Spinal cord (tissue), 10 donors: ENCODE measurements around the gene SPINK1. TPM values are rescaled to one million over a fixed set of nuclear protein-coding genes. Genes with fewer than 3 reads are reported as not detected.
"Not testable (repeated sequence)": the region's sequence is repeated elsewhere in the genome, so short reads cannot be mapped to it uniquely, and the experiment has no call there.

ENCODE experiments used
- DNase-seq, 6 donors: peaks; one replicate each; pipeline versions ENCODE4 v3.0.0 to v3.0.0-alpha.2; 2013 to 2015; ENCODE audit warnings: low spot score in 6 of 6, low read depth in 4 of 6
- H3K27ac ChIP-seq: one replicate; pipeline ENCODE4 v1.5.1; 2013; ENCODE audit warnings: low read depth, low read length, control low read depth
- H3K27me3 ChIP-seq: one replicate; pipeline ENCODE4 v1.6.1; 2013; ENCODE audit warnings: low read length; ENCODE audit not compliant: control insufficient read depth, insufficient read depth
- H3K36me3 ChIP-seq: one replicate; pipeline ENCODE4 v1.6.1; 2013; ENCODE audit warnings: low read length; ENCODE audit not compliant: control insufficient read depth, insufficient read depth
- H3K4me1 ChIP-seq: one replicate; pipeline ENCODE4 v1.6.1; 2013; ENCODE audit warnings: low read length; ENCODE audit not compliant: control insufficient read depth, insufficient read depth
- H3K4me3 ChIP-seq: one replicate; pipeline ENCODE4 v1.5.1; 2013; ENCODE audit warnings: low read depth, low read length, control low read depth
- H3K9me3 ChIP-seq: one replicate; pipeline ENCODE4 v1.6.1; 2013; ENCODE audit warnings: low read length; ENCODE audit not compliant: control insufficient read depth, insufficient read depth
- WGBS: methylation state at CpG from one replicate; pipeline ENCODE4 v1.1.5; 2013; ENCODE audit warnings: missing lambda C conversion rate; ENCODE audit not compliant: insufficient coverage; 5-methylcytosine and 5-hydroxymethylcytosine counted together
- long read RNA-seq, 4 donors: transcript quantifications; one replicate each; lab custom pipeline, GENCODE V29; 2026
- polyA plus RNA-seq, 2 donors: library from polyadenylated mRNA; unstranded; fragments of 120-200 nt; gene quantifications; one replicate each; pipeline ENCODE4 v1.2.1, GENCODE V29; 2013; ENCODE audit not compliant: insufficient read length in 2 of 2
- total RNA-seq, 2 donors: library from RNA; depleted of rRNA in 1 of 2; stranded (reverse); fragments of 120-200 nt in 1 of 2; fragments of >200 nt in 1 of 2; gene quantifications; one replicate each; pipeline versions ENCODE4 v1.2.3 to v1.2.4, GENCODE V29; 2013 to 2014
- donor health status: healthy.

Gene SPINK1
- total RNA-seq (not detected), polyA plus RNA-seq (under 1 TPM in 1 of 2 donors, not detected in 1; 0.35 TPM)
- long read RNA-seq, donor 1: 0 reads
- long read RNA-seq, donor 2, partial matches to known transcripts: 0 of 2 reads
- long read RNA-seq, donor 2, other reads (novel, unspliced or antisense): 0 of 2 reads
- long read RNA-seq, donor 3: 0 reads
- long read RNA-seq, donor 4, transcript SPINK1-201 (4 exons, 542 nt): major isoform, 5 of 6 reads
- long read RNA-seq, donor 4, partial matches to known transcripts: 0 of 6 reads
- long read RNA-seq, donor 4, other reads (novel, unspliced or antisense): 0 of 6 reads

GRCh38 chr5:147831465-147831864 lies at the start of gene SPINK1:
Gene SPINK1, minus strand, starts transcription at chr5:147831671. Its CDS starts 94 bp downstream, at chr5:147831577.
- WGBS: 93% methylated on average over 2 of the region's 3 CpGs
- H3K27ac ChIP-seq: no peak within 1 kb of the TSS
- no peaks in the 10 kb centered on the region for H3K4me1 ChIP-seq
- no peak for DNase-seq
- no peak within 1 kb of the TSS for H3K4me3 ChIP-seq
- H3K36me3 ChIP-seq: no peaks in the 10 kb centered on the region
- H3K27me3 ChIP-seq: no peaks in the 10 kb centered on the region
- no peaks in the 10 kb centered on the region for H3K9me3 ChIP-seq

GRCh38 chr5:147880487-147880886 lies 49.0 kb upstream of the SPINK1 start:
- H3K27ac ChIP-seq: no peak overlapping the region
- no peaks in the 10 kb centered on the region for H3K9me3 ChIP-seq
- no peaks in the 10 kb centered on the region for H3K36me3 ChIP-seq
- no peak overlapping the region for H3K4me3 ChIP-seq
- no peaks in the 10 kb centered on the region for H3K4me1 ChIP-seq
- no peak for DNase-seq
- WGBS: 97% methylated on average over 2 of the region's 2 CpGs
- H3K27me3 ChIP-seq: no peaks in the 10 kb centered on the region

GRCh38 chr5:147879784-147880183 lies 48.3 kb upstream of the SPINK1 start:
- WGBS: no CpG with 5 or more reads among the region's 3 CpGs
- Histone ChIP-seq H3K27me3 (no peaks in the 10 kb centered on the region), H3K4me1 (no peaks in the 10 kb centered on the region)

GRCh38 chr5:147878066-147878759 lies 46.7 kb upstream of the SPINK1 start, which contains the start of gene SCGB3A2:
Gene SCGB3A2, plus strand, starts transcription at chr5:147878711. Its CDS starts 93 bp downstream, at chr5:147878804.
- Histone ChIP-seq H3K9me3 (no peaks in the 10 kb centered on the region), H3K4me3 (no peak within 1 kb of the TSS), H3K27ac (no peak within 1 kb of the TSS), H3K4me1 (no peaks in the 10 kb centered on the region), H3K36me3 (no peaks in the 10 kb centered on the region), H3K27me3 (no peaks in the 10 kb centered on the region)
- no peak for DNase-seq
- no CpG with 5 or more reads among the region's 2 CpGs for WGBS

More at GRCh38 chr5:147879784-147880183, 48.3 kb upstream of the SPINK1 start:
- Histone ChIP-seq H3K27ac (no peak overlapping the region), H3K9me3 (no peaks in the 10 kb centered on the region), H3K4me3 (no peak overlapping the region), H3K36me3 (no peaks in the 10 kb centered on the region)
- no peak for DNase-seq

GRCh38 chr5:147876626-147877025 lies 45.2 kb upstream of the SPINK1 start:
- H3K4me3 ChIP-seq: no peak overlapping the region
- DNase-seq: no peak
- no CpG with 5 or more reads among the region's 2 CpGs for WGBS
- H3K27ac ChIP-seq: no peak overlapping the region
- H3K36me3 ChIP-seq: no peaks in the 10 kb centered on the region
- no peaks in the 10 kb centered on the region for H3K4me1 ChIP-seq
- H3K9me3 ChIP-seq: no peaks in the 10 kb centered on the region
- H3K27me3 ChIP-seq: no peaks in the 10 kb centered on the region

- DNase-seq: no peak
- no peaks in the 10 kb centered on the region for H3K4me1 ChIP-seq
- no peak overlapping the region for H3K4me3 ChIP-seq
- no peaks in the 10 kb centered on the region for H3K9me3 ChIP-seq
- H3K36me3 ChIP-seq: no peaks in the 10 kb centered on the region
- H3K27me3 ChIP-seq: no peaks in the 10 kb centered on the region
- no peak overlapping the region for H3K27ac ChIP-seq
Measured at GRCh38 chr5:147876141-147876540, 44.7 kb upstream of the SPINK1 start.

GRCh38 chr5:147874910-147875367 lies 43.5 kb upstream of the SPINK1 start:
- Histone ChIP-seq H3K4me1 (no peaks in the 10 kb centered on the region), H3K27me3 (no peaks in the 10 kb centered on the region), H3K4me3 (no peak overlapping the region), H3K27ac (no peak overlapping the region), H3K9me3 (no peaks in the 10 kb centered on the region), H3K36me3 (no peaks in the 10 kb centered on the region)
- DNase-seq: no peak
- WGBS: 7% methylated on average over 2 of the region's 3 CpGs

- not testable (repeated sequence) for H3K27ac ChIP-seq, H3K36me3 ChIP-seq, H3K27me3 ChIP-seq, H3K4me3 ChIP-seq, DNase-seq, H3K9me3 ChIP-seq, H3K4me1 ChIP-seq
- 100% methylated on average over 3 of the region's 8 CpGs for WGBS
Measured at GRCh38 chr5:147874118-147874875, 42.8 kb upstream of the SPINK1 start.

- H3K4me1 ChIP-seq, DNase-seq, H3K4me3 ChIP-seq, H3K36me3 ChIP-seq, H3K27me3 ChIP-seq, H3K9me3 ChIP-seq, H3K27ac ChIP-seq: not testable (repeated sequence)
- 88% methylated on average over 11 of the region's 16 CpGs for WGBS
Measured at GRCh38 chr5:147872744-147873435, 41.4 kb upstream of the SPINK1 start.
